ENCODE data around the gene AGBL1. TPM values are rescaled to one million over a fixed set of nuclear protein-coding genes. Genes with fewer than 3 reads are reported as not detected.

The AGBL1 gene
- total RNA-seq, 1 experiment from 2014 or later: not detected

DNA sequence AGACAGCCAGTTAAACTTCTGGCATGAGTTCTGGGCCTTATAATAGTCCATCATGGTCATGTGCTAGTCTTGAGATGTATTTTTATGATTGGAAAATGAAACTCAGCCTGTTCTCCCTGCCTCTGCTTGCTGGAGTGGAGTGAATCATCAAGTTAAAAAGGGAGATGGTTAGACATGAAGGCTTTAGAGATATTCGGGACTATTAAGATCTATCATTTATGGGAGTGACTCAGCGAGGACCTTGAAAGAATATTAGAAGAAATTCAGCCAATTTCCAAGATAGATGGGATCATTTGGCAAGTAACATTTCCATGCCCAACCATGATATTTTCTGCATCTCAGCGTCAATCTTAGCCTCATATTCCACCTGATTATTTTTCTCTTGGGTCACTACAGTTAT, 79.8 kb downstream of the AGBL1 start:
- H3K9me3 ChIP-seq (ENCODE audit: low read depth, low read length, poor library complexity, severe bottlenecking): no peaks in the 10 kb centered on the region
- H3K27me3 ChIP-seq (replicated peaks; ENCODE audit: insufficient read depth, low read depth, low read length, poor library complexity): no peaks in the 10 kb centered on the region
- no peaks in the 10 kb centered on the region for H3K4me1 ChIP-seq (ENCODE audit: insufficient read depth, low read length, poor library complexity, severe bottlenecking)
- H3K36me3 ChIP-seq (ENCODE audit: insufficient read depth, low read length, poor library complexity, severe bottlenecking): no peaks in the 10 kb centered on the region
- intact Hi-C loops (cut with micrococcal nuclease; ENCODE audit: unreplicated experiment): no loop called here
- BruUV-seq (replicated peaks): no TSS peak
- TF ChIP-seq, protein P1, sequence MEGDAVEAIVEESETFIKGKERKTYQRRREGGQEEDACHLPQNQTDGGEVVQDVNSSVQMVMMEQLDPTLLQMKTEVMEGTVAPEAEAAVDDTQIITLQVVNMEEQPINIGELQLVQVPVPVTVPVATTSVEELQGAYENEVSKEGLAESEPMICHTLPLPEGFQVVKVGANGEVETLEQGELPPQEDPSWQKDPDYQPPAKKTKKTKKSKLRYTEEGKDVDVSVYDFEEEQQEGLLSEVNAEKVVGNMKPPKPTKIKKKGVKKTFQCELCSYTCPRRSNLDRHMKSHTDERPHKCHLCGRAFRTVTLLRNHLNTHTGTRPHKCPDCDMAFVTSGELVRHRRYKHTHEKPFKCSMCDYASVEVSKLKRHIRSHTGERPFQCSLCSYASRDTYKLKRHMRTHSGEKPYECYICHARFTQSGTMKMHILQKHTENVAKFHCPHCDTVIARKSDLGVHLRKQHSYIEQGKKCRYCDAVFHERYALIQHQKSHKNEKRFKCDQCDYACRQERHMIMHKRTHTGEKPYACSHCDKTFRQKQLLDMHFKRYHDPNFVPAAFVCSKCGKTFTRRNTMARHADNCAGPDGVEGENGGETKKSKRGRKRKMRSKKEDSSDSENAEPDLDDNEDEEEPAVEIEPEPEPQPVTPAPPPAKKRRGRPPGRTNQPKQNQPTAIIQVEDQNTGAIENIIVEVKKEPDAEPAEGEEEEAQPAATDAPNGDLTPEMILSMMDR (conservative IDR thresholded peaks at IDR 0.05; ENCODE audit: low read depth, low read length): no peak
- no peak overlapping the region for H3K27ac ChIP-seq (ENCODE audit: low read depth, low read length, poor library complexity, severe bottlenecking)
- ChIA-PET POLR2A (ENCODE audit: low non-redundant PET) (no interaction called here), CTCF (no interaction called here)
- no peak for DNase-seq (ENCODE audit: low spot score)
- no peak overlapping the region for H3K4me3 ChIP-seq (ENCODE audit: low read depth, low read length, poor library complexity, severe bottlenecking)

DNA sequence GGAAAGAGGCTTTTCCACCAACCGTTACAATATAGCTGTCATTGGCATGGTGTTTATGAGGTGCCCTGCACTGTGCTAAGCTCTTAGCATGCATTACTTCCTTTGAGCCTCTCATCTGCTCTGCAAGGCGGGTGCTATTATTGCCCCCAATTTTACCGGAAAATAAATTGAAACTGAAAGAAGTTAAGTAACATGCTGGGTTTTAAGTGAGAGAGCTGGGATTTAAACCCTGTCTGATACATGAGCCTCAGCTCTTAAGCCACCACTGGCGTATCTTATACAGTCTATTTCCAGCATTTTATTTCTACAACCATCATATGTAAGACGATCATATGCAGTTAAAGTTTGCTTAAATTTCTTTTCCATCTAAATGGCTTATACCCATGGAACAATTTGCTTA, 81.6 kb downstream of the AGBL1 start:
- Histone ChIP-seq H3K9me3 (ENCODE audit: low read depth, low read length, poor library complexity, severe bottlenecking) (no peaks in the 10 kb centered on the region), H3K4me3 (ENCODE audit: low read depth, low read length, poor library complexity, severe bottlenecking) (no peak overlapping the region), H3K27me3 (replicated peaks; ENCODE audit: insufficient read depth, low read depth, low read length, poor library complexity) (no peaks in the 10 kb centered on the region), H3K4me1 (ENCODE audit: insufficient read depth, low read length, poor library complexity, severe bottlenecking) (no peaks in the 10 kb centered on the region), H3K36me3 (ENCODE audit: insufficient read depth, low read length, poor library complexity, severe bottlenecking) (no peaks in the 10 kb centered on the region), H3K27ac (ENCODE audit: low read depth, low read length, poor library complexity, severe bottlenecking) (no peak overlapping the region)
- CTCF ChIA-PET: no interaction called here
- TF ChIP-seq EZH2 (IDR thresholded peaks at IDR 0.05; ENCODE audit: borderline replicate concordance, low read depth, low read length, poor library complexity, severe bottlenecking): no peak
- TF ChIP-seq, protein P1 (conservative IDR thresholded peaks at IDR 0.05; ENCODE audit: low read depth, low read length): no peak
- POLR2A ChIA-PET (ENCODE audit: low non-redundant PET): no interaction called here
- intact Hi-C loops (cut with micrococcal nuclease; ENCODE audit: unreplicated experiment): no loop called here
- no peak for DNase-seq (ENCODE audit: low spot score)
- no TSS peak for BruUV-seq (replicated peaks)

DNA sequence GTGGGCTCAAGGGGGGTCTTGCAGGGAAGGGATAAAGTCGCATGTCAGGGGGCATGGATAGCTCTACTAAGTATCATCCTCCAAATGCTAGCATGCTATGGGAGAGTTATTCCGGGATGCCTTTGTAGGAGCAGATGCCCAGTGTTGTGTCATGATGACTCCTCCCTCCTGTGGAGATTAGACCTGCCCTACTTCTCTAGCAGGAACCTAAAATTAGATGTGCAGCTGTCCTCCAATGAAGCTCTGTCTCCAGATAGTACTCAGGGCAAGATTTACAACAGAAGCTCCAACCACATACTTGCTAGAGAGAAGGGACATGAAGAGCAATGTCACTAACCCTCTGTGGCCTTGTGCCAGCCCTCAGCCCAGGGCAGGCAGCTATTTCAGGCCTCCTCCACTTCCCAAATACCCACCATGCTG, 82.5 kb downstream of the AGBL1 start:
- POLR2A ChIA-PET (ENCODE audit: low non-redundant PET): no interaction called here

More for the DNA sequence above, 82.5 kb downstream of the AGBL1 start:
- no peak overlapping the region for H3K27ac ChIP-seq (ENCODE audit: low read depth, low read length, poor library complexity, severe bottlenecking)
- DNase-seq (ENCODE audit: low spot score): no peak
- no peaks in the 10 kb centered on the region for H3K36me3 ChIP-seq (ENCODE audit: insufficient read depth, low read length, poor library complexity, severe bottlenecking)
- no peaks in the 10 kb centered on the region for H3K27me3 ChIP-seq (replicated peaks; ENCODE audit: insufficient read depth, low read depth, low read length, poor library complexity)
- H3K4me3 ChIP-seq (ENCODE audit: low read depth, low read length, poor library complexity, severe bottlenecking): no peak overlapping the region
- BruUV-seq (replicated peaks): no TSS peak
- intact Hi-C loops (cut with micrococcal nuclease; ENCODE audit: unreplicated experiment): no loop called here
- no peaks in the 10 kb centered on the region for H3K4me1 ChIP-seq (ENCODE audit: insufficient read depth, low read length, poor library complexity, severe bottlenecking)
- CTCF ChIA-PET: no interaction called here
- H3K9me3 ChIP-seq (ENCODE audit: low read depth, low read length, poor library complexity, severe bottlenecking): no peaks in the 10 kb centered on the region
- TF ChIP-seq, protein P1 (conservative IDR thresholded peaks at IDR 0.05; ENCODE audit: low read depth, low read length): no peak
- no peak for TF ChIP-seq EZH2 (IDR thresholded peaks at IDR 0.05; ENCODE audit: borderline replicate concordance, low read depth, low read length, poor library complexity, severe bottlenecking)
